Coronary artery (tissue), 2 donors: ENCODE data around the gene GLT1D1.

ENCODE experiments used
- DNase-seq: peaks from one replicate; pipeline ENCODE4 v3.0.0-alpha.2; 2017; ENCODE audit warnings: low spot score
- H3K27ac ChIP-seq, 2 donors: fragments of 200-600 bp; sonication (generic); one replicate each; pipeline ENCODE4 v1.5.1; 2016 to 2019
- H3K4me3 ChIP-seq: fragments of 200-600 bp; sonication (generic); 2 replicates; pipeline ENCODE4 v1.5.1; 2016; ENCODE audit warnings: mild to moderate bottlenecking, moderate library complexity
- CTCF ChIP-seq: fragments of 200-600 bp; sonication (generic); IDR thresholded peaks from one replicate; pipeline ENCODE4 v1.5.1; 2019; ENCODE audit warnings: antibody characterized with exemption

GLT1D1 gene

GRCh38 chr12:128920468-128920867 is 67.2 kb downstream of the GLT1D1 start:
- no peak for DNase-seq
- no peak overlapping the region for H3K27ac ChIP-seq
- no peak for TF ChIP-seq CTCF
- H3K4me3 ChIP-seq, result no peak overlapping the region

GRCh38 chr12:128928361-128928760 is 75.1 kb downstream of the GLT1D1 start:
- Histone ChIP-seq H3K27ac (no peak overlapping the region), H3K4me3 (no peak overlapping the region)
- DNase-seq, result no peak
- no peak for TF ChIP-seq CTCF

GRCh38 chr12:128929057-128929456 is 75.8 kb downstream of the GLT1D1 start:
- no peak for DNase-seq
- TF ChIP-seq CTCF, result no peak
- H3K4me3 ChIP-seq, result no peak overlapping the region
- H3K27ac ChIP-seq, result no peak overlapping the region

- Histone ChIP-seq H3K4me3 (no peak overlapping the region), H3K27ac (no peak overlapping the region)
- no peak for TF ChIP-seq CTCF
- DNase-seq, result no peak
Observed at GRCh38 chr12:128930606-128931005, 77.3 kb downstream of the GLT1D1 start.

GRCh38 chr12:128932521-128932920 is 79.2 kb downstream of the GLT1D1 start:
- Histone ChIP-seq H3K27ac (no peak overlapping the region), H3K4me3 (no peak overlapping the region)
- TF ChIP-seq CTCF, result no peak
- no peak for DNase-seq

- no peak overlapping the region for H3K4me3 ChIP-seq
- DNase-seq, result no peak
- no peak for TF ChIP-seq CTCF
Observed at GRCh38 chr12:128933039-128933438, 79.8 kb downstream of the GLT1D1 start.

GRCh38 chr12:128933926-128934325 is 80.6 kb downstream of the GLT1D1 start:
- TF ChIP-seq CTCF, result no peak
- Histone ChIP-seq H3K27ac (no peak overlapping the region), H3K4me3 (no peak overlapping the region)
- DNase-seq, result no peak

More at GRCh38 chr12:128933039-128933438, 79.8 kb downstream of the GLT1D1 start:
- no peak overlapping the region for H3K27ac ChIP-seq
